Lower leg skin (tissue), 3 donors: ENCODE data around the gene OR6P1.

ENCODE experiments used
- POLR2A ChIP-seq, 2 donors: fragments of 450-650 bp; IDR thresholded peaks; one replicate each; pipeline ENCODE4 v1.6.1; 2016 to 2017; ENCODE audit warnings: antibody characterized with exemption in 2 of 2, mild to moderate bottlenecking in 1 of 2, moderate library complexity in 1 of 2
- TF ChIP-seq, protein P1 (sequence below), 3 donors: fragments of 450-650 bp; IDR thresholded peaks; one replicate each; pipeline ENCODE4 v1.5.1; 2016; ENCODE audit warnings: antibody characterized with exemption in 3 of 3, mild to moderate bottlenecking in 3 of 3, moderate library complexity in 2 of 3

DNA sequence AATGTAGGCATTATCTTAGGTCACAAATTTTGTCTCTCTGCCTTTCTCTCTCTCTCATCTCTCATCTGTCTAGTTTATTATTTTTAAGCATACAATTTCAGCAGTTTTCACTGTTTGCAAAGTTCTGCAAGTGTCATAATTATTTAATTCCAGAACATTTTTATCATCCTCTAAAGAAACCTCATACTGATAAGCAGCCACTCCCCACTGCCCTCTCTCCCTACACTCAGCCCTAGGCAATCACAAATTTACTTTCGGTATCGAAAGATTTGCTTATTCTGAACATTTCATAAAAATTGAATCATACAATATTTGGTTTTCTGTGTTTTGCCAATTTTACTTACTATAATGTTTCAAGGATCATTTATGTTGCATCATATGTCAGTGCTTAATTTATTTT is 32.8 kb downstream of the OR6P1 start:
- TF ChIP-seq, protein P1, sequence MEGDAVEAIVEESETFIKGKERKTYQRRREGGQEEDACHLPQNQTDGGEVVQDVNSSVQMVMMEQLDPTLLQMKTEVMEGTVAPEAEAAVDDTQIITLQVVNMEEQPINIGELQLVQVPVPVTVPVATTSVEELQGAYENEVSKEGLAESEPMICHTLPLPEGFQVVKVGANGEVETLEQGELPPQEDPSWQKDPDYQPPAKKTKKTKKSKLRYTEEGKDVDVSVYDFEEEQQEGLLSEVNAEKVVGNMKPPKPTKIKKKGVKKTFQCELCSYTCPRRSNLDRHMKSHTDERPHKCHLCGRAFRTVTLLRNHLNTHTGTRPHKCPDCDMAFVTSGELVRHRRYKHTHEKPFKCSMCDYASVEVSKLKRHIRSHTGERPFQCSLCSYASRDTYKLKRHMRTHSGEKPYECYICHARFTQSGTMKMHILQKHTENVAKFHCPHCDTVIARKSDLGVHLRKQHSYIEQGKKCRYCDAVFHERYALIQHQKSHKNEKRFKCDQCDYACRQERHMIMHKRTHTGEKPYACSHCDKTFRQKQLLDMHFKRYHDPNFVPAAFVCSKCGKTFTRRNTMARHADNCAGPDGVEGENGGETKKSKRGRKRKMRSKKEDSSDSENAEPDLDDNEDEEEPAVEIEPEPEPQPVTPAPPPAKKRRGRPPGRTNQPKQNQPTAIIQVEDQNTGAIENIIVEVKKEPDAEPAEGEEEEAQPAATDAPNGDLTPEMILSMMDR (IDR thresholded peaks at IDR 0.05) = no peak
- TF ChIP-seq POLR2A (IDR thresholded peaks at IDR 0.05) = no peak
